Smooth muscle cell of the brain vasculature (primary cell): Measurements from ENCODE around the gene CCDC83.
A peak's percentile ranks its signal among the peaks of the same experiment; 100 is the strongest.
"Not testable (repeated sequence)": the region's sequence is repeated elsewhere in the genome, so short reads cannot be mapped to it uniquely, and the experiment has no call there.

Source experiments
- DNase-seq: peaks from one replicate; pipeline ENCODE4 v3.0.0-alpha.2; 2012; ENCODE audit warnings: low read depth, low spot score

CCDC83 gene

DNA sequence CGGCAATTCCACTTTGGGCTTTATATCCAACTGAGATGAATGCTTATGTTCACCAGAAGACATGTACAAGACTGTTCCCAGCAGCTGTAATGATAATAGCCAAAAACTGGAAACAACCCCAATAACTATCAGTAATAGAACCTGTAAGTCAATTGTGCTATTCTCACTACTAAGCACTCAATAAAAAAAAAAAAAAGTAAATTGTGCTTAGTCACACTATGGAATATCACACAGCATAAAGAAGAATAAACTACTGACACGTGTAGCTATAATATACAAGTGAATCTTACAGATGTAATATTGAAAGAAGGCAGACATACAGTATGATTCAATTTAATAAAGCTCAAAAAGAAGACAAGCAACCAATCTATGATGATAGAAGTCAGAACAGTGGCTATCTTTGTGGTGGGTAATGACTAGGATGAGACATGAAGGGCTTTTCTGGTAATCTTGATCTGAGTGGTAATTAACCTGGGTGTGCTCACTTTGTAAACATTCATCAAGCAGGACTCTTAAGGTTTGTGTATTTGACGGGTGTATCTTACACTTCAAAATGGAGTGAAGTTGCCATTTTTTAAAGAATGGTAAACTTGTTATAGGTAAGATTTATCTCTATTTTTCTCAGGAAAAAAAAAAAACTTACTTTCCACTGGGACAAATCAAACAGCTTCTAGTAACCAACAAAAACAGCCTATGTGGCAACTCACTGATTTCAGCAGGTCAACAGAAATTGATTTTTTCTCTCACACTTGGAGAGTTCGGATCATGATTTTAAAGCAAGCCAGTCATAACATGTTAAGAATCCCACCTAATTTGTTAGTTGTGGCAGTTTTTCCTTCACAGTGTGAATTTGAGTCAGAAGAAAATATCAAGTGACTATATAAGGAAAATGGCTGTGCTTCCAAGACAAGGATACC lies 84.2 kb downstream of the CCDC83 start:
- DNase-seq: no peak

DNA sequence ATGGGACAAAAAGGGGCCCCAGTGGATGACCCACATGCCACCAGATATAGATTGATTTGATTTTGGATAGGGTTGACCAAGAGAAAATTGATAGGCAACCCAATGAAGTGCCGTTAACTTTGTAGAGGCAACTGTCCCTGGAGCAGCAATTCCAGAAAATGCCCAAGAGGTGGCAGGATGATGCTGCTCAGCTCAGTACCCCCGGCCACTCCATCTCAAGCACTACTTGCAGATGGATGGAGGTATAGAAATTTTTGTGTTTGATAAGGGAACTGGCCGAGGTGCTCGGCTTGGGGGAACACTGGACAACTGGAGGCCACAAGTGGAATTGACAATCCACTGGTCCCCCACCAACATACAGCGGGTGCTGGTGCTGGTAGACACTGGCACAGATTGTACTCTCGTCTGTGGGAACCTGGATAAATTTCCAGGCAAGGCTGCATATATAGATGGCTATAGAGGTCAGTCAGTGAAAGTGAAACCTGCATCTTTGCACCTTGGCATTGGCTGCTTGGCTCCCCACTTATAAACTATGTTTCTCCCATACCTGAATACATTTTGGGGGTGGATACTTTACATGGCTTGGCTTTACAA lies 86.3 kb downstream of the CCDC83 start:
- peak; percentile 41 for DNase-seq

- DNase-seq: no peak
These were observed 90.1 kb downstream of the CCDC83 start for GRCh38 chr11:85945296-85945695.

DNA sequence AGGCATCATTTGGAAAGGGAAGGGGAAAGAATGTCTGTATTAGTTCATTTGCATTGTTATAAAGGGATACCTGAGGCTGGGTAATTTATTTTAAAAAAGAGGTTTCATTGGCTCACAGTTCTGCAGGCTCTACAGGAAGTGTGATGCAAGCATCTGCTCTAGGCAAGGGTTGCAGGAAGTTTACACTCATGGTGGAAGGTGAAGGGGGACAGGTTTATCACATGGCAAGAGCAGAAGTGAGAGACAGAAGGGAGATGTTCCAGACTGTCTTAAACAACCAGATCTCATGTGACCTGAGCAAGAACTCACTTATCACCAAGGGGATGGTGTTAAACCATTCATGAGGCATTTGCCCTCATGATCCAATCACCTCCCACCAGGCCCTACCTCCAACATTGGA lies 90.6 kb downstream of the CCDC83 start:
- DNase-seq: no peak

- DNase-seq: no peak
These were observed 91.0 kb downstream of the CCDC83 start for GRCh38 chr11:85946221-85946620.

GRCh38 chr11:85947431-85948272 lies 92.5 kb downstream of the CCDC83 start:
- DNase-seq: peak; percentile 64

DNA sequence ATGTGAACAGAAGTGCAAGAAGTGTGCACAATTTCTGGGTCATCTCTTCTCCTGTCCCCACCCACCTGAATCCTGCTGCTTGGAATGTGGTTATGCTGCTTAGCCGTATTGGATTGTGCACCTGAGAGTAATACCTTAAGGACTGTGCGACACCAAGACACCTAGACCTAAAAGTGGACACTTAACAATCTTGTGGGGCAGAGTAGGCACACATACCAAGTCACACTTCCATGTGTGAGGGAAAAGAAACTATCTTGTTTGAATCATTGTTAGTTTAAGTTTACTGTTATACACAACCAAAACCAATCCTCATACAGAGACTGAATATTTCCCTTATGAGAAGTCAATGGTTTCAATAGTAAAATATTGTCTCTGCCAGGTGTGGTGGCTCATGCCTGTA lies 93.7 kb downstream of the CCDC83 start:
- no peak for DNase-seq

DNA sequence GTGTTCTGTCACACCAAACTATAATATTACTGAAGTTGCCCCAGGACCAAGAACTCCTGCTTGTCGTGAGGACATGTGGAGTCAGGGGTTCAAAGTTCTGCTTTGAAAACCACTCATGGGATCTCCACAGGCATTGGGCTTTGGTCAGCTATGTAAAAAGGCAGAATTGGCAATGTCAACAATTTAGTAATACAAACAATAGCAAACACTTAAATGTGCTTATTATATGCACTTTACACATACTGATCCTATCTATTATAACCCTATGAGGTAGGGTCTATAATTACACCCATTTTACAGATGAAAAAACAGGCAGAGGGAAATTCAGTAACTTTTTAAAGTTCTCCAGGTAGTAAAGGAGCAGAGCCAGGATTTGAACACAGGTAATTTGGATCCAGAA lies 94.6 kb downstream of the CCDC83 start:
- no peak for DNase-seq

DNA sequence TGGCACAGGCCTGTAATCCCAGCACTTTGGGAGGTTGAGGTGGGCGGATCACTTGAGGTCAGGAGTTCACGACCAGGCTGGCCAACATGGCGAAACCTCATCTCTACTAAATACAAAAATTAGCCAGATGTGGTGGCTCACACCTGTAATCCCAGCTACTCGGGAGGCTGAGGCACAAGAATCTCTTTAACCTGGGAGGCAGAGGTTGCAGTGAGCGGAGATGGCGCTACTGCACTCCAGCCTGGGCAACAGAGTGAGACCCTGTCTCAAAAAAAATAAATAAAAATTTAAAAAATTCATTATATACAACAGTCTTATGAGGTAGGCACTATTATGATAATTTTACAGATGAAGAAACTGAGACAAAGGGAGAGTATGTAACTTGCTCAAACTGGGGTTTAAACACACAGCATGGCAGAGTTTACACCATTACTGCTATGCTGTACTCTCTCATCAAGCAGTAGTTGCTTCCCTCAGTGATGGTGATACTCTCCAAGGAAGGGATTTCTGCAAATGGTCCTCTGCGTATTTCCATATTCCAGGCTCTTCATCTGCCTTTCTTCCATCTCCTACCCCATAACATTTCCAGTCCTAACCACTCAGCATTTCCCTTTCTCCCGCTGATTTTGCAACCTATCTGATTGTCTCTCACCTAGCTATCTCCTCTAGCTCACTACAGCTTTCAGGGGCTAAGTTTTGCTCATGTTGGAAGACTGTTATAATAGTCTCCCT lies 95.3 kb downstream of the CCDC83 start:
- no peak for DNase-seq

- no peak for DNase-seq
These were observed 95.8 kb downstream of the CCDC83 start for GRCh38 chr11:85951049-85951405.

DNA sequence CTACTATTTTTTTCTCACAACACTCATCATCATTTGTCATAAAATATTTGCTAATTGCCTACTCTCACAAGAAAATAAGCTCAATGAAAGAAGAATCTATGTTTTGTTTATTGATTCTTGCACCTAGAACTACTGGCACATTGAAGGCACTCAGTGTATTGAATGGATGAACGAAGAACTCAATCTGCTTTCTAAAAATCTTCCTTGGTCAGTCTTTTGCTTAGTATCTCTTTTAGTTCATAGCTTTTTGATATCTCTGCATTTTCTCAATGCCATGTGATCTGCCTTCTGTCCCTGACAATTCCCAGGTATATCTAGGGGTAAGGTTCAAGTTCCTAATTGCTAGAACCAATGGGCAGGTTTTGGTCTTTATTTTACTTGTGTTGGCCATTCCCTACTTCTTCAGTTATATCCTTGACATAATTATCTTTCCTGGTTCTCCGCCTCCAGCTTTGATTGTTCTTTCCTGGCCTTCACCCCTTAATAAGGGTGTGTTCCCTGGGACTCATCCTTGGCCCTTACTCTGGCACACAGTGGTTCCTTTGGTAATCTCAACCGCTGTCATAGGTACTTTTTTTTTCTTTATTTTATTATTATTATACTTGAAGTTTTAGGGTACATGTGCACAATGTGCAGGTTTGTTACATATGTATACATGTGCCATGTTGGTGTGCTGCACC lies 96.4 kb downstream of the CCDC83 start:
- DNase-seq: no peak

DNA sequence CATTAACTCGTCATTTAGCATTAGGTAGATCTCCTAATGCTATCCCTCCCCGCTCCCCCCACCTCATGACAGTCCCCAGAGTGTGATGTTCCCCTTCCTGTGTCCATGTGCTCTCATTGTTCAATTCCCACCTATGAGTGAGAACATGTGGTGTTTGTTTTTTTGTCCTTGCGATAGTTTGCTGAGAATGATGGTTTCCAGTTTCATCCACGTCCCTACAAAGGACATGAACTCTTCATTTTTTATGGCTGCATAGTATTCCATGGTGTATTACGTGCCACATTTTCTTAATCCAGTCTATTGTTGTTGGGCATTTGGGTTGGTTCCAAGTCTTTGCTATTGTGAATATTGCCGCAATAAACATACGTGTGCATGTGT lies 96.9 kb downstream of the CCDC83 start:
- DNase-seq: not testable (repeated sequence)

DNA sequence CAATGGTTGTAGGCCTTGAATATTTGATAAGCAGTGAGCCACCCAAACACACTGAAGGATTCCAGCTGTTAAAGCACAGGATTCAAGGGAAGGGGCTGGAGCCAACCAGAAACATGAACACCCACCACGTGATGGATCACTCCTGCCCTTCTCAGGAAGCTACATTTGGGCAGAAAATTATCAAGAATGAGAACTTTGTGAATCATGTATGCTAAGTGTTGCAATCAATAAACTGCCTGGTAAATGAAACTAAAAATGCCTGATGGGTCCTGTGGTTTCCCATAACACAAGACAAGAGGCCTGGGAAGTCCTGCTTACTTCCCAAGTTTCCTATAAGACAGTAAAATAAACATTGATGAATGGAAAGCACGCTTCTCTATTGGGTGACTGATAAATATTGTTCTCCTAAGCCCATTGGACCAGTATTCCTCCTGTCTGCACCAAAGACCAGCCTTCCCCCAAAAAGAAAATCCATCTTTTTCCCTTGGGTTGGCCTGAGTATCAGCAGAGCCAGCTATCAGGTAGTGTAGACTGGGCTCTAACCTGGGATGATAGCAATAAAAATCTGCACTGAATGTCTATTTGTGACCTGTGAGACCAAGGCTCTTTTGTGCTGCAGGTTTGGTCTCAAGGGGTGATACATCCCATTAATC lies 98.4 kb downstream of the CCDC83 start:
- no peak for DNase-seq

GRCh38 chr11:85955531-85955930 lies 100.3 kb downstream of the CCDC83 start:
- no peak for DNase-seq

- no peak for DNase-seq
These were observed 105.5 kb downstream of the CCDC83 start for GRCh38 chr11:85960678-85961077.

GRCh38 chr11:85961130-85961529 lies 105.9 kb downstream of the CCDC83 start:
- no peak for DNase-seq

GRCh38 chr11:85961930-85962363 lies 106.8 kb downstream of the CCDC83 start:
- DNase-seq: no peak

GRCh38 chr11:85965202-85965601 lies 110.0 kb downstream of the CCDC83 start:
- DNase-seq: no peak

DNA sequence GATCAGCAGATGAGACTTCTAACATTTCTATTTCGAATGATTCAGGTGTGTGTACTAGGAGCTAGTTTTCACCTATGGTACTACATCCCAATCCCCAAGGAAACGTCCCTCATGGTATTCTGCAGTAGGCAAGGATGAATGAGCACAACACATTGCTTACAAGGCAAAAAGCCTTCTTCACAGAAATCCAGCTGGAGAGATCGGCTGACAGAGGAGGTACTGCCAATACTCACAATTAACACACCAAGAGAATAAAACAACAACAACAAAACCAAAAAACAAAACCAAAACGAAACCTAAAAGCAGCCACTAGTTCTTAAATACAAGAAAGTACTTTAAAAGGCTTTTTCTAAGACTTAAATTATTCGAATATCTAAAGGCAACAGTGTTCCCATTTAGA lies 112.3 kb downstream of the CCDC83 start:
- DNase-seq: no peak
